NCI-H1417 (cell line): Measurements from ENCODE around the gene OPTC.

ENCODE experiments used
- DNase-seq, 3 experiments: peaks; one replicate each; lab custom pipeline; 2025; lab: John Stamatoyannopoulos, UW

Gene OPTC

GRCh38 chr1:203491664-203492063 is 2.3 kb upstream of the OPTC start:
- peak in 1 of 3 experiments; percentile 47 for DNase-seq

- peak in 1 of 3 experiments; percentile 36 for DNase-seq
Measured at GRCh38 chr1:203492082-203492747, 1.7 kb upstream of the OPTC start.

- DNase-seq: no peak
Measured at GRCh38 chr1:203492748-203493130, 1.2 kb upstream of the OPTC start.

GRCh38 chr1:203495845-203496244 is 1.9 kb downstream of the OPTC start:
- DNase-seq: no peak

- DNase-seq: no peak
Measured at GRCh38 chr1:203497269-203497777, 3.4 kb downstream of the OPTC start.

GRCh38 chr1:203499643-203500278 is 5.8 kb downstream of the OPTC start:
- DNase-seq: no peak

- no peak for DNase-seq
Measured at GRCh38 chr1:203500279-203500678, 6.3 kb downstream of the OPTC start.

- no peak for DNase-seq
Measured at GRCh38 chr1:203503836-203504235, 9.9 kb downstream of the OPTC start.

GRCh38 chr1:203504400-203505250 is 10.7 kb downstream of the OPTC start:
- DNase-seq: peak; percentile 71 to 94 (median 93)

- no peak for DNase-seq
Measured at GRCh38 chr1:203505526-203506204, 11.7 kb downstream of the OPTC start.

- DNase-seq: peak in 1 of 3 experiments; percentile 39
Measured at GRCh38 chr1:203506858-203507626, 13.1 kb downstream of the OPTC start.

GRCh38 chr1:203507759-203508158 is 13.8 kb downstream of the OPTC start:
- DNase-seq: no peak

GRCh38 chr1:203508463-203509073 is 14.6 kb downstream of the OPTC start:
- peak in 1 of 3 experiments; percentile 23 for DNase-seq

GRCh38 chr1:203509135-203509534 is 15.2 kb downstream of the OPTC start:
- no peak for DNase-seq

- DNase-seq: peak in 1 of 3 experiments; percentile 27
Measured at GRCh38 chr1:203511513-203511912, 17.6 kb downstream of the OPTC start.

GRCh38 chr1:203511930-203512329 is 18.0 kb downstream of the OPTC start:
- no peak for DNase-seq

GRCh38 chr1:203512517-203512847 is 18.5 kb downstream of the OPTC start:
- peak in 1 of 3 experiments; percentile 41 for DNase-seq

GRCh38 chr1:203512848-203513584 is 19.1 kb downstream of the OPTC start:
- DNase-seq: peak in 1 of 3 experiments; percentile 37

- DNase-seq: no peak
Measured at GRCh38 chr1:203513585-203514031, 19.7 kb downstream of the OPTC start.

- DNase-seq: no peak
Measured at GRCh38 chr1:203516184-203516583, 22.2 kb downstream of the OPTC start.
